ENCODE measurements around the gene ASAP3. TPM values are rescaled to one million over a fixed set of nuclear protein-coding genes. Genes with fewer than 3 reads are reported as not detected.
A peak's percentile ranks its signal among the peaks of the same experiment; 100 is the strongest.

ASAP3 gene
- total RNA-seq, 1 donor from 2014 or later, result 33.5 TPM

DNA sequence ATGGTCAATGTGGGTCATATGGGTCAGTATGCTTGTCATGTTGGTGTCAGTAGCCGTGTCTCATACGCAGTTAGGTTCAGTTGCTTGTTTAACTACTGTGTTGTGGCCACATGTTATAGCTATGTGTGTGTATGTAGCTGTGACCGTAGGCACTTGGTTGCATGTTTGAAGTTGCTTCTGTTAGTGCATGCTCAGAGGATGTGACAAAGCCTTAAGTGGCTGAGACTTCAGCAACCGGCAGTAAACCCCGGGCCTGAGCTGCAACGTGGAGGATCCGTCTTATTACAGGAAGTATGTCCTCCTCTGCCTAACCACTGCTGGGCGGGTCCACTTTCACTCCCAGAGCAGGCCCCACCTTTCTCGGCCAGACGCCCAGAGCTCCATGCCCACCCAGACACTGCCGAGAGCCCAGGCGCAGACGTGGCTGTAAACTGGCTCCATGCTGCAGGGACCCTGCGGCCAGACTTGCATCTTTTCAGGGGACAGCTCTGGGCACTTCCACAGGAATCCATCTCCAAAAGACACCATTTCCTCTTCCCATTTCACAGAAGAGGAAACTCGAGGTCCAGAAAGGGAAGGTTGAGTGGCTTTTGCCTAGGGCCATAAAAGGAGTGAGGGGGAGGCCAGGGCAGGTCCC is 61.6 kb downstream of the ASAP3 start:
- H3K9ac ChIP-seq (ENCODE audit: low read length), result peak overlapping the region; percentile 27

DNA sequence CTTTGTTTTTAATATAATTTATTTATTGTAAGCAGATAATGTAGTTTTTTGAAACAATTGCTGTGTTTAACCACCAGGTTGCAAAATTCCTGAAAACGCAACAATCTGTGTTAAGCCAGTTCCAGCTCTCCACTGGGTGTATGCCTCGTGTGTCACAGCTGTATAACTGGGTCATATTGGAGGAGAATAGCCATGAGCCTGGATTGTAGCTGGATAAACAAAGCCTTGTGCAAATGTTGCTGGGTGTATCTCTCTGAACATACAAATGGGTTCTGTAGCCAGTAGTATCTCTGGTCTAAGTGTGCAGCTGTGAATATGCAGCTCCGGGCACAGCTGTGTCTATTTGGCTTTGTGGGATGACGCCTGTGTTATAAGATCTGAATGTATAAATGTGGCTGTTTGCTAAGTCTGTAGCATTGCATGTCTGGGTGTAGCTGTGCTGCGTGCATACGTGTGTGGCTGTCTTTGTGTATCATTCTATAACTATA is 62.2 kb downstream of the ASAP3 start:
- DNase-seq (ENCODE audit: low read depth), result no peak

More for the DNA sequence above, 61.6 kb downstream of the ASAP3 start:
- H2AFZ ChIP-seq (ENCODE audit: low read depth, low read length), result peak overlapping the region; percentile 36
- H3K27ac Mint-ChIP-seq (ENCODE audit: unreplicated experiment), result no peak overlapping the region
- H3K27ac ChIP-seq (ENCODE audit: low read depth, low read length), result no peak overlapping the region
- H3K4me2 ChIP-seq (ENCODE audit: low read length), result peak overlapping the region; percentile 57
- peak; percentile 67 for DNase-seq (ENCODE audit: low read depth)
- H3K4me3 Mint-ChIP-seq (ENCODE audit: unreplicated experiment), result no peak overlapping the region
- FAIRE-seq, result peak; percentile 72
- peak; percentile 22 for TF ChIP-seq EZH2 (IDR thresholded peaks at IDR 0.05; ENCODE audit: insufficient read depth, low read length)
- TF ChIP-seq, protein P1, sequence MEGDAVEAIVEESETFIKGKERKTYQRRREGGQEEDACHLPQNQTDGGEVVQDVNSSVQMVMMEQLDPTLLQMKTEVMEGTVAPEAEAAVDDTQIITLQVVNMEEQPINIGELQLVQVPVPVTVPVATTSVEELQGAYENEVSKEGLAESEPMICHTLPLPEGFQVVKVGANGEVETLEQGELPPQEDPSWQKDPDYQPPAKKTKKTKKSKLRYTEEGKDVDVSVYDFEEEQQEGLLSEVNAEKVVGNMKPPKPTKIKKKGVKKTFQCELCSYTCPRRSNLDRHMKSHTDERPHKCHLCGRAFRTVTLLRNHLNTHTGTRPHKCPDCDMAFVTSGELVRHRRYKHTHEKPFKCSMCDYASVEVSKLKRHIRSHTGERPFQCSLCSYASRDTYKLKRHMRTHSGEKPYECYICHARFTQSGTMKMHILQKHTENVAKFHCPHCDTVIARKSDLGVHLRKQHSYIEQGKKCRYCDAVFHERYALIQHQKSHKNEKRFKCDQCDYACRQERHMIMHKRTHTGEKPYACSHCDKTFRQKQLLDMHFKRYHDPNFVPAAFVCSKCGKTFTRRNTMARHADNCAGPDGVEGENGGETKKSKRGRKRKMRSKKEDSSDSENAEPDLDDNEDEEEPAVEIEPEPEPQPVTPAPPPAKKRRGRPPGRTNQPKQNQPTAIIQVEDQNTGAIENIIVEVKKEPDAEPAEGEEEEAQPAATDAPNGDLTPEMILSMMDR (IDR thresholded peaks at IDR 0.05; ENCODE audit: insufficient read depth, low read depth, low read length), result no peak
- peaks cover 15% of the 10 kb centered on the region for H3K36me3 Mint-ChIP-seq (ENCODE audit: low read depth, unreplicated experiment)
- peaks cover 4% of the 10 kb centered on the region for H3K4me1 Mint-ChIP-seq (ENCODE audit: low read depth, unreplicated experiment)
- H3K4me1 ChIP-seq (ENCODE audit: insufficient read depth, low read length), result peaks cover 17% of the 10 kb centered on the region
- H3K4me3 ChIP-seq (ENCODE audit: insufficient read depth, low read depth, low read length), result peak overlapping the region; percentile 8
- no peaks in the 10 kb centered on the region for H3K36me3 ChIP-seq (ENCODE audit: insufficient read depth, low read length)
- H4K20me1 ChIP-seq (ENCODE audit: insufficient read depth, low read length), result no peaks in the 10 kb centered on the region
- no peaks in the 10 kb centered on the region for H3K9me3 Mint-ChIP-seq (ENCODE audit: unreplicated experiment)
- H3K27me3 ChIP-seq (ENCODE audit: insufficient read depth, low read length), result no peaks in the 10 kb centered on the region
- no peaks in the 10 kb centered on the region for H3K79me2 ChIP-seq (ENCODE audit: insufficient read depth, low read length)
- H3K27me3 Mint-ChIP-seq (ENCODE audit: low read depth, unreplicated experiment), result peaks cover 63% of the 10 kb centered on the region
- H3K9me3 ChIP-seq (ENCODE audit: insufficient read depth, low read depth, low read length), result no peaks in the 10 kb centered on the region

More for the DNA sequence above, 62.2 kb downstream of the ASAP3 start:
- Histone ChIP-seq H3K27me3 (ENCODE audit: insufficient read depth, low read length) (no peaks in the 10 kb centered on the region), H3K79me2 (ENCODE audit: insufficient read depth, low read length) (no peaks in the 10 kb centered on the region), H3K4me3 (ENCODE audit: insufficient read depth, low read depth, low read length) (no peak overlapping the region), H3K4me2 (ENCODE audit: low read length) (peak overlapping the region; percentile 57), H3K9me3 (ENCODE audit: insufficient read depth, low read depth, low read length) (no peaks in the 10 kb centered on the region), H3K9ac (ENCODE audit: low read length) (peak overlapping the region; percentile 27), H3K36me3 (ENCODE audit: insufficient read depth, low read length) (no peaks in the 10 kb centered on the region), H3K4me1 (ENCODE audit: insufficient read depth, low read length) (peaks cover 17% of the 10 kb centered on the region), H4K20me1 (ENCODE audit: insufficient read depth, low read length) (no peaks in the 10 kb centered on the region), H2AFZ (ENCODE audit: low read depth, low read length) (peak overlapping the region; percentile 36), H3K27ac (ENCODE audit: low read depth, low read length) (no peak overlapping the region)
- peaks cover 18% of the 10 kb centered on the region for H3K36me3 Mint-ChIP-seq (ENCODE audit: low read depth, unreplicated experiment)
- H3K27me3 Mint-ChIP-seq (ENCODE audit: low read depth, unreplicated experiment), result peaks cover 69% of the 10 kb centered on the region
- H3K4me3 Mint-ChIP-seq (ENCODE audit: unreplicated experiment), result no peak overlapping the region
- TF ChIP-seq, protein P1 (IDR thresholded peaks at IDR 0.05; ENCODE audit: insufficient read depth, low read depth, low read length), result peak; percentile 15
- TF ChIP-seq EZH2 (IDR thresholded peaks at IDR 0.05; ENCODE audit: insufficient read depth, low read length), result no peak
- no peak for FAIRE-seq
- no peak overlapping the region for H3K27ac Mint-ChIP-seq (ENCODE audit: unreplicated experiment)
- no peaks in the 10 kb centered on the region for H3K9me3 Mint-ChIP-seq (ENCODE audit: unreplicated experiment)
- peaks cover 4% of the 10 kb centered on the region for H3K4me1 Mint-ChIP-seq (ENCODE audit: low read depth, unreplicated experiment)
